Sigmoid colon (tissue), 7 donors: ENCODE data around the gene TGFBR2. TPM values are rescaled to one million over a fixed set of nuclear protein-coding genes. Genes with fewer than 3 reads are reported as not detected.

Experiments
- DNase-seq: peaks from one replicate; pipeline ENCODE4 v3.0.0-alpha.2; 2019
- H3K27ac ChIP-seq, 4 donors: fragments of 200-600 bp; sonication (generic); one replicate each; pipeline ENCODE4 v1.5.1; 2016 to 2019; ENCODE audit warnings: mild to moderate bottlenecking in 1 of 4
- H3K27me3 ChIP-seq, 3 donors: fragments of 200-600 bp; sonication (generic); one replicate each; pipeline ENCODE4 v1.5.1; 2019; ENCODE audit warnings: mild to moderate bottlenecking in 1 of 3
- H3K36me3 ChIP-seq, 4 donors: fragments of 200-600 bp; sonication (generic); one replicate each; pipeline ENCODE4 v1.5.1; 2016 to 2019
- H3K4me1 ChIP-seq, 4 donors: fragments of 200-600 bp; sonication (generic); one replicate each; pipeline ENCODE4 v1.5.1; 2017 to 2019
- H3K4me3 ChIP-seq, 4 donors: fragments of 200-600 bp; sonication (generic); one replicate each; pipeline ENCODE4 v1.5.1; 2017 to 2019; ENCODE audit warnings: mild to moderate bottlenecking in 2 of 4, moderate library complexity in 1 of 4
- H3K9me3 ChIP-seq, 4 donors: fragments of 200-600 bp in 3 of 4; sonication (generic) in 3 of 4; one replicate each; pipeline versions ENCODE4 v1.5.1 to v1.6.1; 2013 to 2019
- CTCF ChIP-seq, 4 experiments: fragments of 450-650 bp in 3 of 4; fragments of 200-600 bp in 1 of 4; IDR thresholded peaks; one replicate each; pipeline ENCODE4 v1.5.1; 2016 to 2019; ENCODE audit warnings: antibody characterized with exemption in 4 of 4, mild to moderate bottlenecking in 3 of 4, moderate library complexity in 2 of 4
- EP300 ChIP-seq, 4 donors: sonication (generic); formaldehyde crosslinking; IDR thresholded peaks; one replicate each; pipeline ENCODE4 v1.6.1; 2017; ENCODE audit warnings: antibody characterized with exemption in 4 of 4
- POLR2A ChIP-seq, 2 donors: fragments of 450-650 bp; IDR thresholded peaks; one replicate each; pipeline ENCODE4 v1.6.1; 2016; ENCODE audit warnings: antibody characterized with exemption in 2 of 2, mild to moderate bottlenecking in 2 of 2, moderate library complexity in 2 of 2
- POLR2AphosphoS5 ChIP-seq, 4 donors: sonication (generic); formaldehyde crosslinking; IDR thresholded peaks; one replicate each; pipeline ENCODE4 v1.6.1; 2017; ENCODE audit warnings: antibody characterized with exemption in 4 of 4
- WGBS, 2 donors: extraction: QIAGEN DNeasy Blood & Tissue Kit; methylation state at CpG; one replicate each; pipeline ENCODE4 v1.1.7; 2013; 5-methylcytosine and 5-hydroxymethylcytosine counted together
- intact Hi-C: fragments of 100-400 bp; cut with DNase I; formaldehyde crosslinking; loops from one replicate; pipeline ENCODE4 v1.15.1; 2023
- polyA plus RNA-seq, 3 donors: library from polyadenylated mRNA; stranded (reverse); fragments of 200-250 nt; gene quantifications; one replicate each; pipeline ENCODE4 v1.2.3, GENCODE V29; 2013
- total RNA-seq, 4 donors: library from RNA; depleted of rRNA; stranded (reverse); fragments of >200 nt; gene quantifications; one replicate each; pipeline ENCODE4 v1.1.0, GENCODE V29; 2016
- donor health status: healthy with polysubstance abuse.
- donor health status: Bipolar disorder and iron deficiency.
- donor health status: healthy.

The TGFBR2 gene
- total and polyA plus RNA-seq, 7 donors, result 9.9 to 243 (median 215) TPM

GRCh38 chr3:30658328-30659052 lies 52.1 kb downstream of the TGFBR2 start:
- intact Hi-C loops, result no loop called here
- TF ChIP-seq EP300 (IDR thresholded peaks at IDR 0.05) (no peak), POLR2AphosphoS5 (IDR thresholded peaks at IDR 0.05) (peak in 1 of 4 donors; percentile 4)
- Histone ChIP-seq H3K4me1 (peaks cover 0 to 96% (median 77%) of the 10 kb centered on the region in 4 donors), H3K36me3 (peaks cover 22 to 61% (median 24%) of the 10 kb centered on the region in 4 donors), H3K4me3 (no peak overlapping the region), H3K9me3 (no peaks in the 10 kb centered on the region), H3K27me3 (no peaks in the 10 kb centered on the region), H3K27ac (peak overlapping the region; percentile 54 to 79 (median 66))
- 29 to 67% methylated on average over 9 of the region's 9 CpGs for WGBS, 2 donors
- no peak for DNase-seq

GRCh38 chr3:30659270-30660130 lies 53.1 kb downstream of the TGFBR2 start:
- peaks cover 0 to 100% (median 77%) of the 10 kb centered on the region in 4 donors for H3K4me1 ChIP-seq
- peaks cover 17 to 53% (median 21%) of the 10 kb centered on the region in 4 donors for H3K36me3 ChIP-seq
- H3K4me3 ChIP-seq, result no peak overlapping the region
- no peaks in the 10 kb centered on the region for H3K27me3 ChIP-seq
- peak overlapping the region; percentile 54 to 79 (median 66) for H3K27ac ChIP-seq
- 73 to 81% methylated on average over 7 of the region's 7 CpGs for WGBS, 2 donors
- peak in 1 of 4 donors; percentile 5 for TF ChIP-seq POLR2AphosphoS5 (IDR thresholded peaks at IDR 0.05)
- no peak for TF ChIP-seq CTCF (IDR thresholded peaks at IDR 0.05)
- TF ChIP-seq POLR2A (IDR thresholded peaks at IDR 0.05), result no peak
- DNase-seq, result no peak
- H3K9me3 ChIP-seq, result no peaks in the 10 kb centered on the region
- intact Hi-C loops, result no loop called here

GRCh38 chr3:30660136-30660535 lies 53.7 kb downstream of the TGFBR2 start:
- Histone ChIP-seq H3K36me3 (peaks cover 11 to 52% (median 15%) of the 10 kb centered on the region in 4 donors), H3K9me3 (no peaks in the 10 kb centered on the region), H3K27me3 (no peaks in the 10 kb centered on the region), H3K27ac (peak overlapping the region in 3 of 4 donors; percentile 64 to 79 (median 69)), H3K4me3 (no peak overlapping the region), H3K4me1 (peaks cover 0 to 100% (median 78%) of the 10 kb centered on the region in 4 donors)
- 91 to 95% methylated on average over 3 of the region's 3 CpGs for WGBS, 2 donors
- intact Hi-C loops, result no loop called here
- TF ChIP-seq EP300 (IDR thresholded peaks at IDR 0.05), result no peak
- TF ChIP-seq POLR2AphosphoS5 (IDR thresholded peaks at IDR 0.05), result no peak
- TF ChIP-seq POLR2A (IDR thresholded peaks at IDR 0.05), result no peak
- no peak for TF ChIP-seq CTCF (IDR thresholded peaks at IDR 0.05)
- no peak for DNase-seq

GRCh38 chr3:30660656-30661055 lies 54.3 kb downstream of the TGFBR2 start:
- H3K36me3 ChIP-seq, result peaks cover 7 to 47% (median 13%) of the 10 kb centered on the region in 4 donors
- TF ChIP-seq EP300 (IDR thresholded peaks at IDR 0.05) (no peak), POLR2AphosphoS5 (IDR thresholded peaks at IDR 0.05) (peak in 1 of 4 donors; percentile 14)
- no peak for DNase-seq
- H3K4me1 ChIP-seq, result peaks cover 0 to 100% (median 80%) of the 10 kb centered on the region in 4 donors
- H3K4me3 ChIP-seq, result no peak overlapping the region
- WGBS, 2 donors, result 93% methylated on average over 3 of the region's 3 CpGs
- H3K27me3 ChIP-seq, result no peaks in the 10 kb centered on the region
- intact Hi-C loops, result no loop called here
- H3K27ac ChIP-seq, result peak overlapping the region in 3 of 4 donors; percentile 1 to 79 (median 64)
- H3K9me3 ChIP-seq, result no peaks in the 10 kb centered on the region

GRCh38 chr3:30661098-30661873 lies 54.9 kb downstream of the TGFBR2 start:
- TF ChIP-seq CTCF (IDR thresholded peaks at IDR 0.05), result no peak
- no peak for TF ChIP-seq POLR2A (IDR thresholded peaks at IDR 0.05)
- no peak for TF ChIP-seq EP300 (IDR thresholded peaks at IDR 0.05)
- TF ChIP-seq POLR2AphosphoS5 (IDR thresholded peaks at IDR 0.05), result no peak
- Histone ChIP-seq H3K4me1 (peaks cover 0 to 100% (median 80%) of the 10 kb centered on the region in 4 donors), H3K27ac (peak overlapping the region in 3 of 4 donors; percentile 1 to 79 (median 64))

More at GRCh38 chr3:30661098-30661873, 54.9 kb downstream of the TGFBR2 start:
- 78 to 87% methylated on average over 2 of the region's 2 CpGs for WGBS, 2 donors
- Histone ChIP-seq H3K9me3 (no peaks in the 10 kb centered on the region), H3K4me3 (no peak overlapping the region), H3K27me3 (no peaks in the 10 kb centered on the region), H3K36me3 (peaks cover under 1 to 40% (median 10%) of the 10 kb centered on the region in 4 donors)
- no peak for DNase-seq
- intact Hi-C loops, result no loop called here
